HG03571 (cell line): ENCODE results near the gene SFXN5.

Experiments
- ATAC-seq: cut with Tn5 transposase; IDR thresholded peaks from one replicate; pipeline ENCODE4 v1.9.1; 2021; ENCODE audit not compliant: unreplicated experiment

SFXN5 gene

DNA sequence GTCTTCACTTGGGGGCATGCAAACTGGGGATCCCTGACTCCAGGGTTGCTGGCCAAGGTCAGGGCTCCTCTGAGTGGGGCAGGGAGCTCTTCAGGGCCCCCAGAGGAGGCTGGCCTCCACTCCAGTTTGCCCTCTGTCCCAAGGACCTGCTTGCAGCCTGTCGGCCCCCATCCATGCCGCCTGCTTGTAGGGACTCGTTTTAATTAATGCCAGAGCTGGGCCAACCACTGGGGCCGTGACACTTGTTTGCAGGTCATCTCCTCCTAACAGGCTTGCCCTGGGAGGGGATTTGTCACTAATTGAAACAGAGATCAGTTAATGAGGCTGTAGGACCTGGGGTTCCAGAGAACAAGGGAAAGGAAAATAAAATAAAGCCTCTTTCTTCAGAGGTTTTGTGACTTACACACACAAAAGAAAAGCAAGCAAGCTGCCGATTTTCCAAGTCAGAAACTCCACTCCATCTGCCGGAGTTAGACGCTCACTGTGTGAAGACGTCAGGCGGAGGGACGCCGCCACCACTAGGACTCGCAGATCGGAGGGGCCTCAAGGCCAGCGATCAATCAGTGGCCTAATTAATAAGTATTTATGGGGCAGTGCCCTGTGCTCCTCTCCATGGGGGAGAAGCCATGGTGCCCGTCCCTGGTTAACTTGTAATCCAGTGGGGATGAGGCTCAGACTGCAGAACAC lies 75.9 kb downstream of the SFXN5 start:
- no peak for ATAC-seq

DNA sequence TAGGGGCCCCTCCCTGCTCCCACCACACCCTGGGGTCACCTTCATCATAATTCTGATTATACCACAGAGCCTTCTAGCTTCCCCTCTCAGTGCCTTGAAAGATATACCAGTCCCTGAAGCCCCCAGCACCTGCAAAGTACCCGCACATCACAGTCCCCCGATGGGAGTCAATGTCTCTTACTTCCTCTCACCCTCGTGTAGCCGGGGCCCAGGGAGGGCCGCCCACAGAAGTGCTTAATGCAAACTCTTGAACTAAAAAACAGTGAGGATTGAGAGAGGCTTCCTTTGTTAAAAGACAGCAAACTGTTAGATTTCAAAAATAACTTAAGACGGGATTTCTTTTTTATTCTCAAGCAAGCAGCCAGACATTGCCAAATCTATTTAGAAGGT lies 76.5 kb downstream of the SFXN5 start:
- ATAC-seq = no peak

DNA sequence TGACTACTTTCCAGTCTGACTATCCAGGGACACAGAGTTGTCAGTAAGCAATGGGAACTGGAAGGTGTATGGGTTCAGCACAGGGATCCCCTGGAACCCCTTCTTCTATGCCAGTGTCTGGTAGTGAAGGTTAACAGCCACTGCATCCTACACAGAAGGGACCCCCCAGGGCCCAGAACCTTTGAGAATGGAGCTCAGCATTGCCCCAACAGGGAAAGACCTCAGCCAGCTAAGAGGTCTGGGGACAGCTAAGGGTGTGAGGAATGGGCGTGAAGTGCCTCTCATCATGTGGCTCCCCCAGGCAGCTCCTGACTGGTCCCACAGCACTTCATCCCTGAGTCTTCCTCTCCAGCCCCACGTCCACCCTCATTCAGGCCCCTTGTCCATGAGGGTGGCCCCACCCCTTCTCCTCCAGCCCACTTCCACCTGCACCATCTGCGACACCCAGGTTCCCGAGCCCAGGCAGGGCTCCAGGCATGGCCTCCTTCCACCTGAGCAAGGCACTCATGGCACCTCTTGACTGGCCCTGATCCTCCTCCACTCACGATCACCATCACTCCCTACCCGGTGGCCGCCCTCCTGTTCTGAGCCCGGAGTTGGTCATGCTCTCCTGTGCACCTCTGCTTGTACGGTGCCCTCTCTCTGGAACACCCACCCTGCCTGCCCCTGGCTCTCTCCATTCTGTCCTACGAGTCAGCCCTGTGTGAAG lies 77.1 kb downstream of the SFXN5 start:
- ATAC-seq = no peak

DNA sequence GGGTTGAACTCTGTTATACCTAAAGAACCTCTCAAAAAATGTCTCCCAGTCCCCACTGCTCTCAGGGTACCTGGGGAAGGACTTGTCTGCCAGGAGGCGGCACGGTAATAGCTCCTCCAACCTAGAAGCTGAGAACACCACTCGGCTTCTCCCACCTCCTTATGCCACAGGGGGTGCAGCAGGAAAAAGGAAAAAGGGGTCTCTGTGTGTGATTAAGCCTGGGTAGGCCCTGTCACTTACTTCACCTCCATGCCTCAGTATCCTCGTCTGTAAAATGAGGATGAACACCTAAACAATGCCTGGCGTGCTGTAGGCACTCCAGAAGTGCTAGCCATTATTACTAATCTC lies 77.6 kb downstream of the SFXN5 start:
- ATAC-seq = no peak

DNA sequence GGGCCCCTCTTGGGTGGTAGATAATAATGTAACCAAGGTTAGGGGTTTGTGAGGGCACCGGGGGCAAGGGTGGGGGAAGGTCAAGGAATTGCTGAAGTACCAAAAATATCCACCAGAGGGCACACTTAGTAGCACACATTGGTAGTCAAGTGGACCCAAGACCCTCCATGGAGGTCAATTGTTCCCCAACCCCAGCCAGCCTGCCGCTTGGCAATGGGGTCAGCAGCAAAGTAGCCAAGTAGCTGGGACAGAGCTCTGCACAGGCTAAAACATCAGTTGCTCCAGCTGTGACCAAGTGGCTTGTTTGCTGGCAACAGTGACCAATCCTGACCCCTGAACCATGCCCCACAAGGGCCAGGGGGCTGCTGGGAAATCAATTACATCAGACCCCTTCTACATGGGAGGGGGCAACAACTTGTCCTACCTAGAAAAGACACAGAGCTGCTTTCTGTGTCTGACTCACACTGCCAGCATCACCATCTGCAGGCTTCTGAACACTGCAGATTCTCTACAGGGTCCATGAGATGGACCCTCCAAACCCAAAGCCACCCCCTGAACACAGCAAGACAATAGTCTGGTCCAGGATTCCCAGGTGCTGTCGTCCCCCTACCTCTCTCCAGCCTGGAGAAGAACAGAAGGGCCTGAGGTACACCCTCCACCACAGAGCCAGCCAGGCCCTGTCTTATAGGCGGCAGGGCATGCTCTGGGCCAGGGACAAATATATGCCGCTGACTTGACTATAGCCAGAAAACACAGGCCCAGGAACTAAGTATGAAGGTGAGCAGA lies 78.2 kb downstream of the SFXN5 start:
- no peak for ATAC-seq

DNA sequence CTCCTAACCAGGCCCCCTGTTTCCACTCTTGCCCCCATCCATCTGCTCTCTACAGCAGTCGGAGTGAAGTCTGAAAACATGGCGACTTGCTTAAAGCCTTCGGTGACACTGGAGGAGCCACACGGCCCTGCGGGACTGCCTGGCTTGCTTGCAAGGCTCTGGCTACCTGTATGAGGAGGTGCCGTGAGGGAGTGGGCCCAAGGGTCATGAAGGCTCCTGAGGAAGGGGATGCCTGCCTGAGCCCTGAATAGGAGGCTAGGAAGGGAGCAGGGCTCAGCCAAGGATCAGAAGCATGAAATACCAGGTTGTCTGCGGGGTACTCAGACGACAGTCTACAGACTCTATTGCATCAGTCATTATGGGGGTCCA lies 78.8 kb downstream of the SFXN5 start:
- ATAC-seq = no peak

DNA sequence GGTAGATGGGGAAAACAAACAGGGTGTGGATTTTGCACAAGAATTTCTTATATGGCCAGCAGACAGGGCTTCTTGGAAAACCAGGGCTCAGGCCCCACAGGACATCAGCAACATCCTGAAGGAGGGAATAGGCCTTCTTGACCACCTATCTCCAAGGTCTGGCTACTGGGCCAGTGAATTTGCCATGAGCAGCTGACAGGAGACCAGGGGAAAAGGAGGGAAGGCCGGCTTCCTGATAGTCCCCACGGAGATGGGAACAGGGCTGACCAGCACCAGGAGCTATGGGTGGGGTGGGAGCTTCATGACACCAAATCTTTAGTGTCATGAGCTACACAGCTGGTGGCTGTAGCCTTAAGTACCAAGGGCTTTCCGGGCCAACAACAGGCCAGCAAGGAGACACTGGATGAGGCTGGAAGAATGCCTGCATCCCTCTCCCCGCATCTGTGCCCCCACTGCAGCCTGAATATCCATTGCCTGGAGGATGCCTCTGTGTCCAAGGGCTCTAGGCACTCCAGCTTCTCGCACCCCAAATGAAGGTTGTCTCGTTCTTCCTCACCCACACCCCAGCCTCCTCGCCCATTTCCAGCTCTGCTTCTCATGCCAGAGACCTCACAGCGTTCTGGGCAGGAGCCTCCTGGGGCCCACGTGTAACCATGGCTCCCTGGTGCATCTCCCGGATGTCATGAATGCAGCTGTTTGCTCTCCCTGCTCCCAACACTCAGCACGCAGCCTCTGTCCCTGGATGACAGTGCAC lies 79.4 kb downstream of the SFXN5 start:
- ATAC-seq = no peak

DNA sequence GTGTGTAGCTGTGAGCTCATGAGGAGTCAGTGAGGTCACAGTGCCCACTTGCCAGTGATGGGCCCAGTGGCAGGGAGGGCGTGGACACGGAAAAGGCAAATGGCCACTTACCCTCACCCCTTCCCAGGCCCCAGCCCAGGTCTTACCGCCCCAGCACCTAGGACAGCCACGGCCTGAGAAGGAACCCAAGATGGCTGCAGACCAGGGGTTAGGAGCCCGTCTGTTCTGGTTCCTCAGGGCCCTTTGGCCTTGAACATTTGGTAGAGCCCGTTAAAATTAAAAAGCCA lies 80.1 kb downstream of the SFXN5 start:
- no peak for ATAC-seq

DNA sequence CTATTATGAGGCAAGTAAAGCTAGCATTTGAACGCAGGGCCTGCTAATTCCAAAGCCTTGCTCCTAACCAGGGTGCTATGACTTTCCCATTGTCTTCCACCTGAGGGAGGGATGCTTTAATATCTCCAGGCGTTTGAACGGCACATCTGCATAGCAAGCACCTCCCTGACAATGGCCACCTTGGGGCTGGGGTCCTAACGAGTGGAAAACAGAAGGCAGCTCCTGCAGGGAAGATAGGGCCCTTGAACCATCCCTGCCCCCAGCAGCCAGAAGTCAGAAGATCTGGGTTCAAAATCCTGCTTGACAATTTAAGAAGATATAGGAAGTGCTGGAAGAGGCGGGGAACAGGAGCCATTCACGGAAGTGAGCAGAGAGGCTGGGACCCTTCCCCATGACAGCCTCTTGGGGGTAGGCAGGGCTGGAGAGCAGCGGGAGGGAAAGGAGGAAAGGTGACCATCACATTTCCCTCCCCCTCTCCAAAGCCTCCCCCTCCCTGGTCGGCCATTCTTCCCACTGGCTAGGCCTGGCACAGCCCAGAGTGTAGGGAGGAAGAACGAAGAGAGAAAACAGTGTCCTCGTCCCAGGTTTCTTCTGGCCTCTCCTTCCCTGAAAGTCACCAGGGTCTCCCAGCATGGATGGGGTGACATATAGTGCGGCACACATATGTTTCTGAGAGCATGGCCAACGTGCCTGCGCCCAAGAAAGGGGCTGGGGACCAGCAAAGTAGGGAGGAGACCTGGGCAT lies 80.6 kb downstream of the SFXN5 start:
- no peak for ATAC-seq

DNA sequence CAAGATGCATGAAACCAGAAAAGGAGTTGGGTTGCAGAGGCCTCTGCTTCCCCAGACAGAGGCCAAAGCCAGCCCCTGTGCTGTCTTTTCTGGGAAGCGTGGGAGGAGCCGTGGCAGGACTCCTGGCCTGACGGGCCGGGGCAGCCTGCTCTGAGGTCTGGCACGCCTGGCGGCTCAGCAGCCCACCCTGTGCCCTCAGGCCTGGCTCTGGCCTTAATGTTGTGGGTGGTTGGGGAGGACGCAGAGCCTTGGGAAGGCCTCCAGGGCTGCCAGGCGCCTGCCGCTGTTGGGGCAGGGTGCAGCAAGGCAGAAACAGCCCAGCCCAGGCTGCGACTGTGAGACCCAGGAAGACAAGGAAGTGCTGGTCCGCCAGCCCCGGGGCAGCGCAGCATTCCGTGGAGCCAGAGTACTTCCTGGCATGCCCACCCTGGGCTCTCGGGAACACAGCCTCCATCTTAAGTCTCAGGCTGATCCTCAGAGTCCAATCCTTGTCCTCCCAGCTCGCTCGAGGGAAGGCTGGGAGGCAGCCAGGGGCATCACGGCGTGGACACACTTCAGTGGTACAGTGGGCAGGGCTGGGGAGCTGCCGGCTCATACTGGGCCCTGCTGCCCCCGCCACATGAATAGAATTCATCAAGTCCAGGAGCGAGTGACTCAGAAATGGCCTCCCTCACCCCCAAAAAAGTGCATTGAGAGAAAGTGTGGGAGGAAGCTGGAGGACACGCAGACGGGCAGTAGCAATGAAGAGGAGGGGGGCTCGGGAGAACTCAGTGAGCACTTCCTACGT lies 81.5 kb downstream of the SFXN5 start:
- no peak for ATAC-seq

DNA sequence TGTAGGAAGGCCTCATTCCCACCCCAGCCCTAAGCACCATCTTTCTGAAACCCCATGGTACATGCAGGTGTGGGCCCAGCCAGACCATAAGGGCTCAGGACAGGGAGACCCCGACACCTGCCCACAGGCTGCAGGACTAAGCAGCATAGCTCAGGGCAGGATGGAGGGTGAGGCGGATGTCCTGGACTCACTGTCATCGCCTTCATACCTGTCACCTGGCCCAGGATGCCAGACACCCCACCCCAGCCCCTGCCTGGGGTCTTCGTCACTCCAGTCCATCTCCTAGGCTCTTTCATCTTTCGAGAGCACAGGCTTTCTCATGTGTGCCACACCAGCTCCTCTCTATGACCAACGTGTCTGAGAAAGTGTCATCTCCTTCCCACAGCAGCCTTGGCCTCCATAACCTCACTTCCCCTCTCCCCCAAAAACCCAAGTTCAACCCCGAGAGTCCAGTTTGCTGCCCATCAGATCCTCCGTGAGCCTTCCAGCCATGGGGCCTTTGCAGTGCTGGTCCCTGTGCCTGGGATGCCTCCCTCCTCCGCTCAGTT lies 82.7 kb downstream of the SFXN5 start:
- no peak for ATAC-seq

DNA sequence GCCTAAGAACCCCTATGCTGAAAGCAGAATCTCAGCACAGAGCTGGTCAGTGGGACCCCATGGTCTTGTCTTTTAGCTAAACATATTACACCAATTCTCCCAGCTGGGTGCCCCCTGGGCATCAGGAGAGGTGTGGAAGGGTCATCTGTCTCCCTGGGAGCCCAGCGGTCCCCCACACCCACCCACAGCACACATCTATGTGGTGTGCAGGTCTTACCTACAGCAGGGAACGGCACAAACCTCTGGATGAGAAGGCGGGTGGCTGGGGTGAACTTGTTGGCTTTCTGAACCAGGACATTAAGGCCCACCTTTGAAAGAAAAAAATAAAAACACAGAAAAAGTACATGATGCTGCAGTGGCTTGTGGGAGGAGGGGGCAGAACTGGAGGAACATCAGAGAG lies 83.5 kb downstream of the SFXN5 start:
- ATAC-seq = no peak

DNA sequence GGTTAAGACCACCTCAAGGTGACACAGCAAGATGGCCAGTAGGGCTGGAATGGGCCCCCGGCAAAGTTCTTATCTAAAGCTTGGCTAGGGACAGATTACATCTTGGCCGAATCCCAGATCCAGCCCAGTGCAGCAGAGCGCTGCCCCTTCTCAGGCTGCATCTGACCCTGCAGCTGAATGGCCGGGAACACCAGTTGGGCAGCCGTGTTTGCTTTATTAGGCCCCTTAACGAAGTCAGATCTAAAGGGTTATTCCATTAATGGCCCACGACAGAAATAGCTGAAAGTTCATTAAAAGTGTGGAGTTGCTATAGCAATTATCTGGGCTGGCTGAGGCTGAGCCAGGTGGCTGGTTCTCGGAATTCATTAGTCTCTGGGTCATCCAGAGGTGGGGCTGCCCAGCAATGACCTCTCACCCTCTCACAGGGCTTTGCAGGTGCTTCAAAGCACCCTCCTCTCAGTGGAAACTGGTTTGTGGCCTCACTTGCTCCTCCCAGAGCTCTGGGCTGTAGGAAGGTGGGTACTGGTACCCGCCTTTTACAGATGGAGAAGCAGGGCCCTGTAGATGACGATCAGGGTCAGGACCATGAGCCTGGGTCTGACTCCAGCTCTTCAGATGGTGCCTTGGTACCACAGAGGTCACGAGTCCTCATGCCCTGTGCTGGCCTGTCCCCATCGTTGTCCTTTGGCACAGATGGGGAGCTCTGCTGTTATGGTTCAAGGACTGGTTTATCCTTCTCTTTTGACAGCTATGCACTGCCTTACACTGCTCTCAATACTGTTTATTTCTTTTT lies 85.4 kb downstream of the SFXN5 start:
- no peak for ATAC-seq

DNA sequence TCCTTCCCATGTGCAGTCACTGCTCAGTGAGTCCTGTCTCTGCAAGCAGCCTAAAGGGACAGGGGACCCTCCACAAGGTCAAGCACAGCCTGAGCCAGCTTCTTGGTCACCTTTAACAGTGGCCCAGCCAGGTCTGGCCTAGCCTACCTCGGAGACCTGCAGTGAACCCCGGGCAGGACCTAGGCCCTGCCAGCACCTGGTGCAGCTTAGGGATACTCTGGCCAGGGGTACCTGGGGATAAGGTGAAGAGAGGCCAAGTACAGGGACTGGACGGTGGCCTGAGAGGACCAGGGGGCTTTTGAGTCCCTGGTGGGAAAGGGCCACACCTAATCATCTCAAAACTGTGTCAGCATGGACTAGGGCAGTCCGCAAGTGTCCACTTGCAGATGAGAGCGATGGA lies 86.4 kb downstream of the SFXN5 start:
- no peak for ATAC-seq

DNA sequence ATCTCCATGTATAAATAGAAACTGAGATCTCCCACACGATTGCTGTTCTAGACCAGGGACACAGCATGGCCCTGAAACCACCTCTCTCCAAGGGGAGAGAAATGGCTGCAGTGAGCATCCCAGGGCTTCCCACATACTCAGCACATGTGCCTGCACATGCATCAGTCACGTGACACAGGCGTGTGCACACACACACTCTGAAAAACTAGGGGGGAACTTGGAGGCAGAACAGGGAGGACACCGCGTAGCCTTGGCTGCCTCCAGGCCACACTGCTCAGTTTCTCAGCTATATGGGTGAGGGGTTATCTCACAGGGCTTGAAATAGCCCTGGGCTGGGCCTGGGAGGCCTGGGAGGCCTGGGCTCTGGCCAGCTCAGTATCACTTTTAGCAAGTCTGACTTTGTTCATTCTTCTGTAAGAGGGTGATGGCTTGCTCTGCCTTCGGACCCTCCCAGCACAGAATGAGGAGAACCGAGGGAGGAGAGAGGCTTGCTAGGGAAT lies 87.3 kb downstream of the SFXN5 start:
- no peak for ATAC-seq

DNA sequence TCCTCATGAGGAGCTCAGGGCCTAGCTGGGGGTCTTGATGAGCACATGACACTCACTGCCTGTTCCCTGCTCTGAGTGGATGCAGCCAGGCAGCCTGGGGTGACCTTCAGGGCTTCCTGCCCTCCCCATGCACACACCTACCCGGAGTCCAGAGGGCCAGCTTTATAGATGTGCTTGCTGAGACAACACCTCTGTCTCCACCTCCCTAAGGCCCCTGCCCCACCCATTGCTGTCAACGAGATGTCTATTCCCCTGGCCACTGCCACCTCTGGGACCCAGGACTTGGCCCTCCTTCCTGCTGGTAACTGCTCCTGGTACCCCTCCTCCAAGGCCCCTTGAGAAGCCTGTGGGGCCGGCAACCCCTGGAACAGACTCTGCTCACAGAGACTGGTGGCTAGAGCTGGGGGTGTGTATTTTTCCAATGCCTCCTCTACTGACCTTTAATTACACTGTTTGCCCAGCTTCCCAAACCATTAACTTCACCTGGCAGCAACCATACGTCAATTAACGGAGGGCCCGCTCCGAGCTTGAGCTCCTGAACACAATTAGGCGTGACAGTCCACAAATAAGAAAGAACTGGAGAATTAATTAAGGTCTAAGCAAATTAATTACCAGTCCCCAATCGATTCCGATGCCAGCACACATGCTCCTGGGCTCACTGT lies 87.9 kb downstream of the SFXN5 start:
- no peak for ATAC-seq

DNA sequence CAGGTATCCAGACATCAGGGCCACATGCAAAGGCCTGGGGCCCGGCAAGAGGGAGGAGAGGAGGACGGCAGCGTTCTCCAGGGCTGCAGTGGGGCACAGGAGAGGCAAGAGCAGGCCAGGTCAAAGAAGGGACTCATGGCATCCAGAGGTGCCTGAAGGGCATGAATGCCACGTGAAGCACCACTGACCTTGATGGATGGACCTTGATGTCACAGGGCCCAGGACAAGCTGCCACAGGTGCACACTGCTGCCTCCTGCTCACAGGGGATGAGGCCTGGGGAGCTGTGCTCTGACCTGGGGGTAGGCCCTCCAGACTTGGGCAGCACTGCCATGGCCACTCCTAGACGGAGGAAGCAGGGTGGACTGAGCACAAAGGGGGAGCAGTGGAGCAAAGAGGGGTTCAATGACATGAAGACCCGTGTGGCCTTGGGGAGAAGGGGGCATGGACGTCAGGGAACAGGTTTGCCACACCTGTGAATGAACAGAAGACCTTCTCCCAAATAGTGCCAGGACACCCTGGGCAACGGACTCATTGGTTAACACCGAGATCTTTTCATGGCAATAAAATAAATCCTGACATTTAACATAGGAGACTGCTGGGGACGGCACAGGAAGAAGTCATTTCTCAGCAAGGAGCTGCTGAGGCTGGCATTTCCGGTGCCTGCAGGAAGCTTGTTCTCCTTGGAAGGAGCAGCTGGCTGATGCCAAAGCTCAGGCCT lies 88.6 kb downstream of the SFXN5 start:
- ATAC-seq = no peak

DNA sequence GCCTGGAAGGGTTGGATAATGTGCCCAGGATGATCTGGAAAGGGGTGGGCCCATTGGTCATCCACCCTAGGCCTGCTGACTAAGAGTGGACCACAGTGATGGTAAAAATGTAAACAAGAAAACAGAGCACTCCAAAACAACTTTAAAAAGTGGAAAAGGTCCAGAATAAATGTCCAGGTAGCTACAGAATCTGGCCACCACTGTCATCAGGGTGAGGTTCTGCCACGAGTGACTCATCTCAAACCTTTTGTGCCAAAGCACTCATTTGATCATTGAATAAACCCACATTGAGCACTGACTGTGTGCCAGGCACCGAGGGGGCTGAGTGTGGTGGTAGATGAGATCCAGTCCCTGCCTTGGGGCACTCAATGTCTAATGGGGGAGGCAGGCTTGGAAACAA lies 89.3 kb downstream of the SFXN5 start:
- ATAC-seq = no peak
